GM04504 (cell line): ENCODE results near the gene UVRAG.

Source experiments
- DNase-seq: peaks from one replicate; pipeline ENCODE4 v3.0.0-alpha.2; 2012; ENCODE audit warnings: low read depth

UVRAG gene

DNA sequence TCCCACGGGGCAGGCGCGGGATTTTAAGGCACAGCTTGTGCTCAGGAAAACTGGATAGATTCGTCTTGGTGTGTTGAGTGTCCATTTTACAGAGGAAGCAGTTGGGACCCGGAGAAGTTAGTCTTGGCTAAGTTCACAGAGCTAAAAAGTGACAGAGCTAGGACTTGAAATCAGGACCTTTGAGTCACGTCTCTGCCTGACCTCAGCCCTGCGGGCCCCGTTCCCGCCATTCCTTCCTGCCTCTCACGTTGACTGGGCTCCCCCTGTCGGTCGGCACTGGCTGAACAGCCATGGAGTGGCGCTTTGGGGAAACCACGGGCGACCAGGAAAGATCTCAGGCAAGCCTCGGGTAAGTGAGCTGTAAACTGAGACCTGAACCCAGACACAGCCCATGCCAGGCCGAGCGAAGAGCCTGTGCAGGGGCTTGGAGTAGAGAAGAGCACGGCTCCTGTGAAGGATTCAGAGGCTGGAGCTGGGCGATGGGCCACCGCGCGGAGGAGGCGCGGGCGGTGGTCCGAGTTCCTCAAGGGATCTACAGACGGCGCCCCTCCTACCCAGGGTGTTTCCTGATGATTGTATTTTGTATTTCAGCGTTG is 337.2 kb downstream of the UVRAG start:
- no peak for DNase-seq

DNA sequence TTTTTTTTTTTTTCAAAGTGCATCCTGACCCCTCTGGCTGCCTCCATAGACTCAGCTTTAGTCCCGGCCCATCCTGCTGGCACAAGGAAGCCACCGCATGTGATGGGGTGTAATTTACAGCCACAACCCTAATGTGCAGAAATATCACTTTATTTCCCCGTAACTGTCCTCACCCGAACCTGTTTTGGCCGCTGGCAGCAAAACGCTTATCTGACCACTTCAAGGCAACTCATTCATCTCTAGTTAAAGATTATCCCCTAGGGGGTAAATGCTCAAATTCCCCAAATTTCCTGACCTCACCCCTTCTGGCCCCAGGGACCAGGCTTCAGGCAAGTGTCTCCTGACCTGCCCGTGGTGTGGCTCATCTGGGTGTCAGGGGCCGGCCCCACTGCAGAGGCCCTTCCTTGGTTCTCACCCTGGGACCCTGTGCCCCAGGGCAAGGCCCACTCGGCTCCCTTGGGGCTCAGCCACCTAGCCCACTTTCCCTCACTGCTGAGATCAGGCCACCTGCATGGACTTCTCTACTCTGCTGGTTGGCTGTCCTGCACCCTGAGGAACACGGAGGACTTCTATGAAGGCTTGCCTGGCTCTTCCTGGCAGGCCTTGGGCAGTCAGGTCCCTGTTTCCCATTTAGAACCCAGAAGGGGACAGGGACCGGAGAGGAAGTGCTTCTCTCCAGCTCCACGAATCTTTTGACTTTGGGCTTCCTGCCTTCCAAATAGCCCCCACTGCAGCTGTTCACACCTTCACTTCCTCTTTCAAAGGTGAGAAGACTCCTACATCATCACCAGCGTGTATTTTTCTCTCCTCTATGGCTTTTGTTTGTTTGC is 337.9 kb downstream of the UVRAG start:
- DNase-seq = no peak

DNA sequence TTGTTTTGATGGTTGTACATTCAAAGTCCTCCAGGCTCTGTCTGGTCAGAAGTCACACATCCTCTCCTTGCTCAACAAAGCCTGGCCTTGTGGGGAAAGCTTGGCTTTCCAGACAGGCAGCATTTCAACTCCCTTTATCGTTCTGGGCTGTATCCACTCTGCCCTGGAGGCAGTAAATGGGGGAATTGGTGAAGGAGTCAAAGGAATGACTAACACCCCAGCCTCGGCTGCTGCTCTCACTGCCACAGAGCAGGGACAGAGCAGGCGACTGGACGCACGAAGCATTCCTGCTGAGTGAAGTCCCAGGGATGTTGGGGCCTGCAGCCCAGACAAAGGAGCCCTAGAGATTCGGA is 338.5 kb downstream of the UVRAG start:
- peak; percentile 76 for DNase-seq

DNA sequence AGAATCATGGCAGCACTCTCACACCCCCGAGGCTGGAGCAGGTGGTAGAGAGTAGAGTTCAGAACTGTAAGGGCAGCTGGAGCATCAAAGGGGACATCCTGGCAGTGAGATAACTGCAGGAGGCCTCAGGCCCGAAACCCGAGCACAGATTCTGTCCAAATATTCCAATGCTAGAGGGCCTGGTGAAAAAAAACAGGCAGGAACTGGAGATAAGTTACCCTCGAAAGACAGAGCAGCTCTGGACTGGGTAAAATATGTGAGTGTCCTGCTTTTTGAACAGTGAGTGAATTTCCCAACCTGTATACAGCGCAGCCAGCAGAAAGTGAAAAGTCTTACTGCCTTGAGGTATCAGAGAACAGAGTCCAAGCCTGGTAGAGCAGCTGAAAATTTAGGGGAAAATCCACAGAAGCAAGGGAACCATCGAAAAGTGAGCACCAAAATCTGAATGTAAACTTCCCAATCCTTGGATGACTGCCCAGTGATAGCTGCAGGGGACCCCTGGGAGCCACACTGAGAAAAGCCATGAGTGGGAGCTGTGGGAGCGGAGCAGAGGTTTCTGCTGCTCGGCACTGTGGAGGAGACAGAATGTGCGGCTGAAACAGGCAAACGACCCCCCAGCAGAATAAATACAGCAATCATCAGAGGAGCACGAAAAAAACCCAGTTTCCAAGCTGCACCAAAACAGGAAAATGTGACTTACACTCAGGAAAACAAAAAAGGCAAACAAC is 340.7 kb downstream of the UVRAG start:
- DNase-seq = no peak

DNA sequence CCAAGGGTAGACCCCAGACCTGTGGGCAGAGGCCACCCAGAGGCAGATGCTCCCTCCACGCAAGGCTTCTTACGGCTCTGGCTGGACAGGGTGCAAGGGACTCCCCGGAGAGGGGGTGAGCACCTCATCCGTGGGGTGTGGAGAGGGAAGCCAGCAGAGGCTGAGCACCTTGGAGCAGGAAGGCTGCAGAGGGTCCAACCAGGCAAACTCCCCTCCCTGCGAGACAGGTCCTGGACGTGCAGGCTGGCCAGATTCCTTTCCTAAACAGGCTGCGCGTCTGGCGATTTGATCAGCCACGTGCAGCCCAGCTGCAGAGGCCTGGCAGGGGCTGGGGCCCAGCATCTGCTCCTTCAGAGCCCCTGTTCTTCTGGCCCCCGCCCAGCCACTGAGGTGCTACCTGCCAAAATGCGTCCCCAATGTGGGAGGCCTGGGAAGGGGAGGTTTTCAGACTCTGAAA is 342.0 kb downstream of the UVRAG start:
- no peak for DNase-seq

DNA sequence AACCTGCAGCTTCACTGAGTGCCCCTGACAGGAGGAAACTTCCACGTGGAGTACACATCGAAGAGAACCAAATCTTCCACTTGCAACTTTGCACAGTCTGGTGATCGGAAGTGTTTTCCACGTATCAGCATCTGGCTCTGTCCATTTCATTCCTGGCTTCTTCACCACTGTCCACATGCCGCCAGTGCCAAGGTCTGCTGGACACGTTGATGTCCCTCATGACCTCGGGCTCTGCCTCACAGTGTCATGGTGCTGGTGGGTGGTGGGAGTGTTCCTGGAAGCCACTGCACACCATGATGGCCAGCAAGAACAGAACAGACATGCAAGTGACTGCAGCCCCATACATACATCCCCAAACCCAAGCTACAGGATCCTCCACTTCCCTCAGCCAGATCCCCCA is 342.9 kb downstream of the UVRAG start:
- no peak for DNase-seq

DNA sequence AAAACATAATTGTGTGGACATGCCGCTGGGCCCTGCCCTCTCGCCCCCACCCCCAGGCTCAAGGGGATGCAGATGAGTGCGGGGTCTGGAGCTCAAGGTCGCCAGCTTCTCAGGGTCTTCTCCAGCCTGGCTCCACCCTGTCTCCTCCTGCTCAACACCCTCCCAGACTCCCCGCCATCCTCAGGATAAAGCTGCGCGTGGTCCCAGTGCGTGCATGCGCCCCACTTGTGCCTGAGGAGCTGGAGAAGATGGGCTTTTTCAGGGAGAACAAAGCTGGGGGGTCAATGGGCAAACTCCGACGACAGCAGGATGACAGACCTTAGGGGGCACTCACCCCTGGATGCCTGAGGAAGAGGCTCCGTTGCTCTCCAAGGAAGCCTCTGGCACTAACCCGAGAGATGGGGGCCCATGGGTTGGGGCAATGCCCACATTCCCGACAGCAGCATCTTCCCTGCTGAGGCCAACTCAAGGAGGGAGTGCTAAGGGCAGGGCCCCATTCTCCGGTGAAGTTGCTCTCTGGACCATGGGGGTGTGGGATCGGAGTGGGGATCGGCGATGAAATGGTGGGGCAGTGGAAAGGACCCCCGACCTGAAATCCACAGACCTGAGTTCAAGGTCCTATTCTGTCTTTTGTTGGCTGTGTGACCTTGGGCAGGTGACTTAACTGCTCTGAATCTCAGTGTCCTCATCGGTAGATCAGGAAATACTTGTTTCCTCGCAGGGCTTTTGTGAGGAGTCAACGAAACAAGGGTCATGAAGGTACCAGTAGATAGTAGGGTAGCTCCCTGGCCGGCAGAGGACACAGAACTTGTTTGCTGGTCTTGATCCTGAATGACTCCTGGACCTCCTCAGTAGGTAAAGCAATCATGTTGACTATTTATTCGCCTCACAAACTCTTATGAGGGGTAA is 343.6 kb downstream of the UVRAG start:
- DNase-seq = no peak

DNA sequence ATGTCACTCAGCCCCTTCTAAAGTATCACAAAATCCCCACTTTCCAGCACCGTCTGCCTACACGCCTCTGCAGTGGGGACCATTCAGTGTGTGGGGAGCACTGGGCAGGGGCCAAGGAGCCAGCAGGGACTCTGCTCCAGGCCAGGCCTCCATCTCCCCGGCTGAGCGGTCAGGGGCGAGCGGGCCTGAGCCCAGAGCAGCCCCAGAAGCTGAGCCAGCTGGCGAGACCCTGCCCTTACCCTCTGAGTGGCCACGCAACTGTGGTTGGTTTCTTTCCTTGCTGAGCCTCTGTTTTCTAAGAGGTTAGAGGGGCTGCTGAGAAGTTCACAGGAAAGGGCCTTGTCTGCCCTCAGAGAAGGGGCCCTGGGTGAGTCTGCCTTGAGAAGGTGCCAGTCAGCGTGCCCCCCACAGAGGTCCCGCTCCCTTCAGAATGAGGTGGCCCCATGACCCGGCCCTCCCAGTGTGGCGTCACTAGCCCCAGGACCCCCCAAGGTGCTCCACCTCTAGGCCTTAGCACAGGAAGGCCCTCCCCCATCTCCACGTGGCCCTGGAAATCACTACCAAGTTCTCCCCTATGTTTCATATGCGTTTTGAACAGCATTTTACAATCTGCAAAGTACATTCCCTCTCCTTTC is 344.4 kb downstream of the UVRAG start:
- DNase-seq = no peak

DNA sequence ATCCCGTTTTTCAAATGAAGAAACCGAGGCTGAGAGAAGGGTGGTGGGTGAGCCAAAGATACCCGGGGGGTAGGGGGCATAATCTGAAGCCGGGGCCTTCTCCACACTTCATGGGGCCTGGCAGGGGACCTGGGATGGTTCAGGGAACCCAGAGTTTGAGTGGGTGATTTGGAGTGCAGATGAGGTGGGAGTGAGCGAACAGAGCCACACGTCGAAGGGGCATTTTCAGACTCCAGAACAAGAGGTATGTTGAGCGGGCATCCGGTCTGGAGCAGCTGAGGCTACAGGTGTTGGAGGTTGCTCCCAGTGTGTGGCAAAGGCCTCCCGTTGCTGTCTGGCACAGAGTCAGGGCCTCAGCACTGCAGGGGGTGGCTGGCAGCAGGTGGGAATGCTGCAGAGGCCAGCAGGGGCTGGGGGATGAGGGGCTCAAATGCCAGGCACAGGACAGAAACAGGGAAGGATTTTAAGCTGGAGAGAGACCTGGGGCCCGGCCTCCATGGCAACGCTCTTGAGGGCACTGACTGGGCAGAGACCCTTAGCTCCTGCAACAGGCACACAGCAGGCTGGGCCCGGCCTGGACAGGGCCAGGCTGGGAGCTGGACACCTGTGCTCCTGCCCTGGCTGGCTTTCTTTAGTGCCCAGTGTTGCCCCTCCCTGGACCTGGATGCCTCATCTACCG is 345.1 kb downstream of the UVRAG start:
- DNase-seq = no peak

DNA sequence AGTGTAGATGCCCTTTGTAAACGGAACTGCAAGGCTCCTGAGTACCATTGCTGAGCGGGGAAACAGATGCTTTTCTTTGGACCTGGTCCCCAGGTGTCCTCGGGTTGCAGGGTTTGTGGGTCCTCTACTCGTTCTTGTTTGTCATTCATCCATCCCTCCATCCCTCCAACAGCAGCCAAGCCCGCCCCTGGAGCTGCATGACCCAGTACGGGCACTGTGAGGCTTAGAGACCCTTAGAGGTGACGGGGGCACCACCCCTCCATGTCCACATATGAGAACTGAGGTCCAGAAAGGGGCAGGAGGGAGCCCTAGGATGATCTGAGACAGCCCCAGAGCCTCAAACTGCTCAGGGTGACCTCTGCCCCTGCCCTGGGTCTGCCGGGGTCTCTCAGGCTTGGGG is 345.8 kb downstream of the UVRAG start:
- no peak for DNase-seq

DNA sequence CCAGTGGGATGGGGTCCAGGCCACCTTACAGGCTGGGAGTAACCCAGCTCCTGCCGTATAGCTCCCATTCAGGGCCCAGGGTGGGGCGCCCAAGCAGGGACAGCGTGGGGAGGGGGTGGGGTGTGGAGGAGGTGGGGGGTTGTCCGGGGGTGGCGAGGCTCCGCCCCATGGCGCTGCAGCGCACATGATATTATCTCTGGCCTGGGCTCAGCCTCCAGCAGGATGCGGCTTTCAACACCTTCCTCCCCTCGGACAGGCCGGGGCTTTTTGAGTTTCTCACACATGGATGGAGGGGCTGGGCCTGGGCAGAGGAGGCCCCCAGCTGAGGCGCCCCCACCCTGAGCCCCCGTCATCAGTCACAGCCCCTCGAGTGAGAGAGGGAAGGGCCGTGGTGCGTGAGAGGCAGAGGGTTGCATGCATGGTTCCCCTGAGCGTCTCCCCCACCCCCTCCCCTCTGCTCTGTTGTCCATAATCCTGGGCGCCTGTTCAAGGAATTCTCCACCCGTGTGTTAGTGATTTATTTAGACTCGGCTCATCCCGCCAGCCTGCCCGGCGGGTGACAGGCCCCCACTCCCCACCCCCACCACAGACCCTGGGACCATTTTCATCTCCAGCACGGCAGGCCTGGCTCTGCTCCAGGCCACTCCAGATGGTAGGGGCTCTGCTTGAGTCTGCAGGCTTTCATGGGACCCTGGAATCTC is 346.4 kb downstream of the UVRAG start:
- no peak for DNase-seq

DNA sequence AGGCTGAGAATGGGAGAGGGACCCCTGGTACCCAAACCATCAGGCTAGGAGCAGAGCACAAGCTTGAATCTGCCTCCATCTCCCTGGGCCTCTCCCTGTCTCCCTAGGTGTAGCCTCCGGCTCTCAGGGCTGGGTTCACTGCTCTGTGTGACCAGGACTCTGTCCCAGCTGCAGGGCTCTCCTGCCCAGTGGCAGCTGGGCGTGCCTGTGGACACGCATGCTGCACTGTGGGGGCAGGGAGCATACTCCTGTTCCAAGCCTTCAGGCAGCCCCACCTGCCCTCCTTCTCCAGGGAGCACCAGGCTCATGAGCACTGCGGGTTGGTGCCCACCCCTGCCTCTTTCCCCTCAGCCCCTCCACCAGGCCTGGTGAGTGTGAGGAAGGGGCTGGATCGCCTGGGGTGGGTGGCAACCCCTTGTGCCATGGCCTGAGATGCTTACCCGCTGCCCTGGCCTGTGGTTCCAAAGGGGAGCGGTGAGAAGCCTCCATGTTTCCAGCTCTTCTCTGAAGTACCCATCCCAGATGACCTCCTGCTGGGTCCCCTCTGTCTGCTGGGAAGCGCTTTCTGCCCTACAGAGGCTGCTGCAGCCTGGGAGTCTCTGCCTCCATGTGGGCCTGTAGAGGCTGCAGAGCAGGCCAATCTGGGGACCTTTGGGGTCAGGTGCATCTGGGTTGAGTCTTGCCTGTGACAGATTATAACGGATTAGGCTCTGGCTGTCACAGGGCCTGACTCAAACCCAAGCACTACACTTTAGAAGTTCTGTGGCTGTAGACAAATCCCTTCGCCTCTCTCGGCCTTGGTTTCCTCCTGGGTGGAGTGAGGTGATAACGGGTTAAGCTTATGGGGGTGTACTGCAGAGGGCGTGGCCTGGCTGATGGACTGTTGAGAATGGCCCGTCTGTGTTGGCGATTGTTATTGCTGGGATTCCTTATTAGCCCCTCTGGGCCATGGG is 347.6 kb downstream of the UVRAG start:
- DNase-seq = no peak

DNA sequence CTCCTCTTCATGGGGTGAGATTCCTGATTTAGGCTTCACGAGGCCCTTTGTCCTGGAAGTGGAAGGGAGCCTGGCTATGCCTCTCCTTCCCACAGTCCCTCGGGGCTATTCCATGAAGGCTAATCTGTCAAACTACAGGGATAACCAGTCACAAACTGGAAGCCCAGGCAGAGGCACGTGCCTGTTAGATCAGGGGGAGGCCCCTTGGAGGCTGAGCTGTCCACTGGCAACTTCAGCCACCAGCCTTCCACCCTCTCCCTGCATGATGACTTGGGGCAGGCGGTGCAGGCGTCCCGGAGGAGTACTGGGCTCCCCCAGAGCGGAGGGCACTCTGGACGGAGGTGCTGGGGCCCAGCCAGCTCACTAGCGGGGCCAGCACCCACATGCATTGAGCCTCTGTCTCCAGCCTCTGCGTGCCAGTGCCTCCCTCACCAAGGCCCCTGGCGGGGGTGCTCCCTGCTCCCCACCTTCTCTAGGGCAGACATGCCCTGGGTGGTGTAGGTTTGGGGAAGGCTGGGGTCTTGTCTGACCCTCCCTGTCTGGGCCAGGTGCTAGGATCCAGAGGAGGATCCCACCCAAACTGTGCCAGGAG is 348.4 kb downstream of the UVRAG start:
- DNase-seq = no peak

DNA sequence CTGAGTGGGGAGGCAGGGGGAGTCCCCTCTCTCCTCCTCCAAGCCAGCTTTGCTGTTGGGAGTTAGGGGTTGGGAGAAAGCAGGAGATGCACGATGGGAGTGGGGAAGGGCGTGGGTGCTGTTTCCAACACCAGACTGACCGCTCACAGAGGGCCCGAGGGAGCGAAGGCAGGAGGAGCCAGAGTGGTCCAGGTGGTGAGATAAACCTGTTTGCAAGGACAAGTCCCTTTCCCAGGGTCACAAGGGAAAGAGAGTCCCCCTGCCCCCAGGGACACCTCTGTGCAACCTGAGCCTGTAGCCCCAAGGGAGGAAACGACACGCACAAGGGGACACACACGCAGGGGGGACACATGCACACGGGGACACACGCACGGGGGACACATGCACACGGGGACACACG is 349.1 kb downstream of the UVRAG start:
- no peak for DNase-seq

DNA sequence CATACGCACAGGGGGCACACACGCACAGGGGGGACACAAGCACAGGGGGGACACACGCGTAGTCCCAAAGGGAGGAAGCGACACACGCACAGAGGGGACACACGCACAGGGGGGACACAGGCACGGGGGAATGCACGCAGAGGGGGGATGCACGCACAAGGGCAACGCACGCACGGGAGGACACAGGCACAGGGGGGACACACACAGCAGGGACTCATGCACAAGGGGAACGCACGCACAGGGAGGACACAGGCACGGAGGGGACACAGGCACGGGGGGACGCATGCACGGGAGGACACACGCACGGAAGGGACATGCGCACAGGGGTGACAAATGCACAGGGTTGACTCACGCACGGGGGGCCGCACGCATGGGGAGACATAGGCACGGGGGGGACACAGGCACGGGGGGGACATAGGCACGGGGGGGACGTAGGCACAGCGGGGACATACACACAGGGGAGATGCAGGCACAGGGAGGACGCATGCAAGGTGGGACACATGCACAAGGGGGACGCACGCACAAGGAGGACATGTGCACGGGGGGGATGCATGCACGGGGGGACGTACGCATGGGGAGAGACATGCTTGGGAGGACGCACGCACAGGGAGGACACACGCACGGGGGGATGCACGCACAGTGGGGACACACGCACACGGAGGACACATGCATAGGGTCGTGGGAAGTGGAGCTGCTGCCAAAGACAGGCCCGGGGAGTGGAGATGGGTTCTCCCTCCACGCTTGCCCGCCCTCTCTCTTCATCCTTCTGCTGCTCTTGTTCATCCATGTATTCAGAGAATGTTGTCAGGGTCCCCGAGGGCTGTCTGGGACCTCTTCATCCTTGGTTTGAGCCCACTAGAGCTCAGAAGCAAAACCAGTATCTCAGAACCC is 350.1 kb downstream of the UVRAG start:
- no peak for DNase-seq

DNA sequence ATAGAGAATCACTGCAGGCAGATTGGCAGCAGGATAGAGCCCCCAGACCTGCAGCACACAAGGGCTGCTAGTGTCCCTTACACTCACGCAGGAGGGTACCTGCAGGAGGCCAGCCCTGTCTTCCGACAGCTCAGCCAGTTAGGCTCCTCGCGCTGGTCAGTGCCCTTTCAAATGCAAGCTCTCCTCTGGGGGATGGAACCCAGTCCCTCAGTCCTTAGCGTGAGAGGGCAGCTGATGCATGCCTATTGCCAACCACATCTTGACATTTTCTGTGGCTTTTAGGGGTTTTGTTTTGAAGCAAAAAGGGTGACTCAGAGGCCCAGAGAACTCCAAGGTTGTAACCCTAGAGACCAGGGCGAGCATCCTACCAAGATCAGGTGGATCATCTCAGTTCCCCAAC is 351.3 kb downstream of the UVRAG start:
- no peak for DNase-seq

DNA sequence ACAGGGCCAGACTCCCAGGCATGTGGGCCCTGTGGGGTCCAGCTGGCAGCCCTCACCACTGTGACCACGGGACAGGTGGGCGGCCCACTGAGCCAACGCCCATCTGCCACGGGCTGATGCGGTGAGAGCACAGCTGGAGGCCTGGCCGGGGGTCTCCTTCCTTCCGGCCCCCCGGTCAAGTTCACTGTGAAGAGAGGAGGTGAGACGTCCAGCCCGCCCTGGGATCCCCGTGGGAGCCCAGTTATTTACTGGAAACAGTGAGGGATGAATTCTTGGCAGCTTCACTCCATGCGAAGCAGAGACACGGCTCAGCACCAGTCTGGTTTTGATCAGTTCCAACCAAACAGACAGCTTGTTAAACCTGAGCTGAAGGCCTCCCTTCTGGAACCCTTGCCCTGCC is 352.6 kb downstream of the UVRAG start:
- DNase-seq = no peak

DNA sequence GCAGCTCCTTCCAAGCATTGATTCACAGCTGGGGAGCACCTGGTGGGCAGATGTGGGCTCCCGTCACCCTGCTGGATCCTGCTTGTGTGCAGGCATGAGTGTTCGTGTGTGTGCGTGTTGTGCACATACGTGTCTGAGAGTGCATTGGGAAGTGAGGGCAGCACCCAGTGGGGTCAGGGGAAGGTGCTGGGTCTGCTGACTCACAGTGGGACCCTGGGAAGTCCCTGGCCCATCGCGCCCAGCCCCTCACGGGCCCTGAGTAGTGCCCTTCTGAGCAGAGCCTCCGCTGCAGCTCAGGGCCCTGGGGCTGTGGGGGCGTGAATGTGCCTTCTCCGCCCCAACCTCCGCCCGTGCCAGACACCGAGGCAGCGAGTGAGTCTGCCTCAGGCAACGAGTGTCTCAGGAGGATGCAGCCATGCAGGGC is 354.5 kb downstream of the UVRAG start:
- no peak for DNase-seq
